PC-9 (cell line): ENCODE data around the gene NADK2. TPM values are rescaled to one million over a fixed set of nuclear protein-coding genes. Genes with fewer than 3 reads are reported as not detected.

Experiments used
- BruUV-seq: library from RNA; stranded (reverse); fragments of 400-500 nt; replicated peaks from 2 replicates; lab custom pipeline; 2021; lab: Mats Ljungman, UMichigan
- CTCF ChIA-PET: fragments of 300-600 bp; sonication (Branson Sonifier 250); formaldehyde crosslinking; loops from one replicate; lab custom pipeline; 2022; ENCODE audit warnings: antibody characterized with exemption; lab: Charles Lee
- POLR2A ChIA-PET: fragments of 300-600 bp; sonication (Branson Sonifier 250); formaldehyde crosslinking; loops from one replicate; lab custom pipeline; 2022; ENCODE audit warnings: antibody characterized with exemption; ENCODE audit not compliant: unreplicated experiment; lab: Charles Lee
- DNase-seq, 2 experiments: peaks; one replicate each; pipeline versions ENCODE4 v3.0.0 to v3.0.0-alpha.2; 2015 to 2022; ENCODE audit warnings: mixed read lengths in 1 of 2
- H2AFZ ChIP-seq: fragments of 200-600 bp; sonication (generic); 2 replicates; pipeline ENCODE4 v1.8.1; 2017; ENCODE audit warnings: antibody characterized with exemption
- H3F3A ChIP-seq: fragments of 200-600 bp; sonication (generic); 2 replicates; pipeline ENCODE4 v1.8.1; 2017; ENCODE audit warnings: antibody characterized with exemption, mild to moderate bottlenecking, low read depth; ENCODE audit not compliant: insufficient read depth
- H3K27ac ChIP-seq: fragments of 200-600 bp; sonication (generic); 2 replicates; pipeline ENCODE4 v1.6.1; 2016; ENCODE audit warnings: mixed run types
- H3K27me3 ChIP-seq: fragments of 200-600 bp; sonication (generic); 2 replicates; pipeline ENCODE4 v1.6.1; 2016; ENCODE audit warnings: low read depth, mixed run types; ENCODE audit not compliant: insufficient read depth
- H3K36me3 ChIP-seq: fragments of 200-600 bp; sonication (generic); 2 replicates; pipeline ENCODE4 v1.6.1; 2016; ENCODE audit warnings: low read depth, mixed run types
- H3K4me1 ChIP-seq: fragments of 200-600 bp; sonication (generic); replicated peaks from 2 replicates; pipeline ENCODE4 v1.6.1; 2016; ENCODE audit warnings: mixed run types; ENCODE audit not compliant: insufficient read depth
- H3K4me2 ChIP-seq: fragments of 200-600 bp; sonication (generic); 2 replicates; pipeline ENCODE4 v1.6.1; 2017; ENCODE audit warnings: mixed run types
- H3K4me3 ChIP-seq: fragments of 200-600 bp; sonication (generic); 2 replicates; pipeline ENCODE4 v1.6.1; 2016; ENCODE audit warnings: mixed run types
- H3K79me2 ChIP-seq: fragments of 200-600 bp; sonication (generic); 2 replicates; pipeline ENCODE4 v1.6.1; 2017; ENCODE audit warnings: low read depth, mixed run types
- H3K9me2 ChIP-seq: fragments of 200-600 bp; sonication (generic); 2 replicates; pipeline ENCODE4 v1.8.1; 2017; ENCODE audit warnings: mild to moderate bottlenecking; ENCODE audit not compliant: insufficient read depth
- H3K9me3 ChIP-seq: fragments of 200-600 bp; sonication (generic); 2 replicates; pipeline ENCODE4 v1.8.1; 2016; ENCODE audit warnings: low read depth; ENCODE audit not compliant: insufficient read depth
- H4K20me1 ChIP-seq: fragments of 200-600 bp; sonication (generic); 2 replicates; pipeline ENCODE4 v1.8.1; 2017; ENCODE audit not compliant: insufficient read depth
- CTCF ChIP-seq: fragments of 200-600 bp; sonication (generic); conservative IDR thresholded peaks from 2 replicates; pipeline ENCODE4 v1.6.1; 2017; ENCODE audit warnings: mixed run types, antibody characterized with exemption, mild to moderate bottlenecking, moderate library complexity
- EZH2 ChIP-seq: fragments of 200-600 bp; sonication (generic); IDR thresholded peaks from 2 replicates; pipeline ENCODE4 v1.8.0; 2017; ENCODE audit warnings: antibody characterized with exemption, low read depth
- intact Hi-C: fragments of 100-400 bp; cut with micrococcal nuclease; formaldehyde crosslinking; loops from one replicate; pipeline ENCODE4 v1.10.0; 2022; ENCODE audit not compliant: unreplicated experiment
- microRNA-seq: library from miRNA; unstranded; fragments of <30 nt; microRNA quantifications from one replicate; pipeline ENCODE4 v1.2.0, GENCODE V29; 2021; ENCODE audit warnings: borderline number of aligned reads, borderline replicate concordance
- total RNA-seq: library from RNA; stranded (reverse); gene quantifications from 2 replicates; pipeline ENCODE4 v1.2.3, GENCODE V29; 2021

NADK2 gene
- total RNA-seq, 1 experiment from 2014 or later = 43.7 TPM

GRCh38 chr5:36147681-36148080 lies 94.0 kb downstream of the NADK2 start:
- no peak overlapping the region for H3K27ac ChIP-seq
- no TSS peak for BruUV-seq
- POLR2A ChIA-PET = no interaction called here

GRCh38 chr5:36146390-36146789 lies 95.3 kb downstream of the NADK2 start:
- Histone ChIP-seq H3K36me3 (no peaks in the 10 kb centered on the region), H3F3A (peaks cover 8% of the 10 kb centered on the region; the same call in 1 of the 2 replicates), H2AFZ (no peak overlapping the region), H3K27ac (no peak overlapping the region), H3K4me2 (no peak overlapping the region), H3K27me3 (no peaks in the 10 kb centered on the region), H3K9me2 (no peaks in the 10 kb centered on the region), H3K9me3 (no peaks in the 10 kb centered on the region), H3K4me3 (no peak overlapping the region), H4K20me1 (no peaks in the 10 kb centered on the region), H3K4me1 (peaks cover 9% of the 10 kb centered on the region), H3K79me2 (peaks cover 15% of the 10 kb centered on the region)
- intact Hi-C loops = loop anchor here (5.0 kb wide), 1 partner anchor 601 kb away; no protein-coding TSS in a partner anchor
- no TSS peak for BruUV-seq
- POLR2A ChIA-PET = no interaction called here
- no peak for DNase-seq
- CTCF ChIA-PET = no interaction called here
- TF ChIP-seq CTCF = no peak
- no peak for TF ChIP-seq EZH2

More at GRCh38 chr5:36147681-36148080, 94.0 kb downstream of the NADK2 start:
- peaks cover 9% of the 10 kb centered on the region for H3K4me1 ChIP-seq
- no peaks in the 10 kb centered on the region for H3K9me3 ChIP-seq
- no peak for DNase-seq
- intact Hi-C loops = loop anchor here (5.0 kb wide), 1 partner anchor 600 kb away; no protein-coding TSS in a partner anchor
- H4K20me1 ChIP-seq = no peaks in the 10 kb centered on the region
- CTCF ChIA-PET = no interaction called here
- H2AFZ ChIP-seq = no peak overlapping the region
- no peak overlapping the region for H3K4me2 ChIP-seq
- H3K36me3 ChIP-seq = no peaks in the 10 kb centered on the region
- TF ChIP-seq CTCF (no peak), EZH2 (no peak)
- no peaks in the 10 kb centered on the region for H3K27me3 ChIP-seq
- H3K4me3 ChIP-seq = no peak overlapping the region
- H3K9me2 ChIP-seq = no peaks in the 10 kb centered on the region
- H3F3A ChIP-seq = peaks cover 8% of the 10 kb centered on the region; the same call in 1 of the 2 replicates
- peaks cover 22% of the 10 kb centered on the region for H3K79me2 ChIP-seq

GRCh38 chr5:36145311-36145710 lies 96.4 kb downstream of the NADK2 start:
- Histone ChIP-seq H3K9me2 (no peaks in the 10 kb centered on the region), H4K20me1 (no peaks in the 10 kb centered on the region), H3K4me2 (no peak overlapping the region), H3K79me2 (peaks cover 14% of the 10 kb centered on the region), H3K27ac (no peak overlapping the region), H3K36me3 (peaks cover 11% of the 10 kb centered on the region; the same call in 1 of the 2 replicates), H3K27me3 (no peaks in the 10 kb centered on the region), H3F3A (no peaks in the 10 kb centered on the region), H2AFZ (no peak overlapping the region), H3K9me3 (no peaks in the 10 kb centered on the region), H3K4me3 (no peak overlapping the region), H3K4me1 (peaks cover 4% of the 10 kb centered on the region)
- no peak for DNase-seq
- intact Hi-C loops = loop anchor here (5.0 kb wide), 1 partner anchor 602 kb away; no protein-coding TSS in a partner anchor
- ChIA-PET CTCF (no interaction called here), POLR2A (no interaction called here)
- TF ChIP-seq EZH2 (no peak), CTCF (no peak)
- no TSS peak for BruUV-seq

Small RNAs within 50 kb of the gene (microRNA-seq; reads per million reads assigned to microRNA genes)
- gene MIR580 = not detected

Other genes with a start within 250 kb of the NADK2 start
- gene UGT3A2, start 175.0 kb downstream of the NADK2 start, total RNA-seq = not detected in 2 replicates
- gene LMBRD2, start 90.0 kb downstream of the NADK2 start, total RNA-seq = 8.5 and 18.0 TPM in 2 replicates
- 121 and 153 TPM in 2 replicates for gene SKP2, start 89.8 kb downstream of the NADK2 start, total RNA-seq
- not detected in 2 replicates for gene RANBP3L, start 60.0 kb upstream of the NADK2 start, total RNA-seq